HepG2 (cell line): ENCODE results near the gene SPON1. TPM values are rescaled to one million over a fixed set of nuclear protein-coding genes. Genes with fewer than 3 reads are reported as not detected.
"Not testable (repeated sequence)": the region's sequence is repeated elsewhere in the genome, so short reads cannot be mapped to it uniquely, and the experiment has no call there.

Experiments
- ATAC-seq: fragments of 200-7000 bp; cut with Tn5 transposase; 3 replicates; pipeline ENCODE4 v1.9.1; 2020; ENCODE audit warnings: mild to moderate bottlenecking, moderate library complexity
- BruUV-seq: library from RNA; stranded (reverse); fragments of 400-500 nt; replicated peaks from 2 replicates; lab custom pipeline; 2021; lab: Mats Ljungman, UMichigan
- CTCF ChIA-PET: fragments of 300-600 bp; formaldehyde crosslinking; extraction: SDS; loops from one replicate; lab custom pipeline; 2021; ENCODE audit warnings: low total read pairs, inconsistent platforms, low intra/inter-chr PET ratio; lab: Yijun Ruan, JAX
- POLR2A ChIA-PET: fragments of 350-600 bp; sonication (Branson Sonifier 250); formaldehyde crosslinking; loops from one replicate; lab custom pipeline; 2020; ENCODE audit warnings: antibody characterized with exemption, inconsistent platforms; lab: Yijun Ruan, JAX
- DNase-seq: peaks from one replicate; pipeline ENCODE4 v3.0.0-alpha.2; 2015; ENCODE audit warnings: low spot score
- FAIRE-seq: peaks from 3 replicates; lab custom pipeline; 2011; peaks lifted over from hg19 to GRCh38; lab: Jason Lieb, UNC
- H2AFZ ChIP-seq: one replicate; pipeline ENCODE4 v1.6.1; 2011; ENCODE audit warnings: low read length, inconsistent platforms
- H3K27ac ChIP-seq: fragments of 300-600 bp; 3 replicates; pipeline ENCODE4 v1.8.0; 2011; ENCODE audit warnings: mixed run types, mild to moderate bottlenecking, mixed read lengths, low read length, inconsistent platforms; ENCODE audit not compliant: insufficient read depth; ENCODE audit errors: extremely low read length
- H3K27me3 ChIP-seq, 2 experiments: fragments of 200-600 bp in 1 of 2; 2 replicates in 1 of 2; 3 replicates in 1 of 2; pipeline versions ENCODE4 v1.6.0 to v1.8.0; 2011; ENCODE audit warnings: low read length in 2 of 2, mild to moderate bottlenecking in 2 of 2, moderate library complexity in 2 of 2, inconsistent platforms in 1 of 2; ENCODE audit not compliant: insufficient read depth in 2 of 2, control insufficient read depth in 1 of 2
- H3K36me3 ChIP-seq, 2 experiments: fragments of 200-600 bp in 1 of 2; replicated peaks in 1 of 2; 2 replicates in 1 of 2; 3 replicates in 1 of 2; pipeline versions ENCODE4 v1.5.1 to v1.8.0; 2011; ENCODE audit warnings: low read length in 2 of 2, inconsistent platforms in 1 of 2; ENCODE audit not compliant: insufficient read depth in 2 of 2, control insufficient read depth in 1 of 2
- H3K4me1 ChIP-seq: 2 replicates; pipeline ENCODE4 v1.5.1; 2012; ENCODE audit warnings: low read length, inconsistent platforms; ENCODE audit not compliant: insufficient read depth
- H3K4me2 ChIP-seq: 2 replicates; pipeline ENCODE4 v1.6.0; 2011; ENCODE audit warnings: low read depth, low read length, inconsistent platforms
- H3K4me3 ChIP-seq, 3 experiments: fragments of 200-600 bp in 1 of 3; sonication (generic), shearing (Covaris generic) in 1 of 3; replicated peaks in 1 of 3; 2 replicates each; pipeline ENCODE4 v1.5.1; 2011 to 2016; ENCODE audit warnings: low read length in 3 of 3, inconsistent platforms in 2 of 3, low read depth in 2 of 3, mild to moderate bottlenecking in 2 of 3, control low read depth in 1 of 3, mixed read lengths in 1 of 3; ENCODE audit not compliant: insufficient read depth in 1 of 3
- H3K79me2 ChIP-seq: one replicate; pipeline ENCODE4 v1.6.1; 2011; ENCODE audit warnings: low read length, inconsistent platforms; ENCODE audit not compliant: insufficient read depth
- H3K9ac ChIP-seq: 2 replicates; pipeline ENCODE4 v1.6.0; 2011; ENCODE audit warnings: mild to moderate bottlenecking, low read depth, low read length, inconsistent platforms; ENCODE audit not compliant: insufficient read depth
- H3K9me3 ChIP-seq: 2 replicates; pipeline ENCODE4 v1.5.1; 2012; ENCODE audit warnings: mild to moderate bottlenecking, low read length
- H4K20me1 ChIP-seq: 2 replicates; pipeline ENCODE4 v1.6.0; 2011; ENCODE audit warnings: inconsistent platforms, mild to moderate bottlenecking, low read length, moderate library complexity; ENCODE audit not compliant: insufficient read depth
- CAMTA2 ChIP-seq: sonication (generic); formaldehyde crosslinking; IDR thresholded peaks from 2 replicates; pipeline ENCODE4 v1.4.0; 2020; ENCODE audit warnings: mild to moderate bottlenecking, missing genetic modification reagents, borderline replicate concordance
- KLF16 ChIP-seq, 2 experiments: sonication (generic) in 1 of 2; formaldehyde crosslinking in 1 of 2; IDR thresholded peaks; 2 replicates each; pipeline versions ENCODE4 v1.6.1 to v1.8.0; 2016 to 2023; ENCODE audit warnings: missing genetic modification reagents in 2 of 2, missing compliant biosample characterization in 1 of 2
- MAFK ChIP-seq, 2 experiments: IDR thresholded peaks in 1 of 2; conservative IDR thresholded peaks in 1 of 2; 2 replicates each; pipeline ENCODE4 v1.6.1; 2011; ENCODE audit warnings: improper control_type of control experiment in 2 of 2, low read length in 2 of 2
- MBNL3 ChIP-seq: fragments of 250-450 bp; sonication (Bioruptor Pico); conservative IDR thresholded peaks from 2 replicates; pipeline ENCODE4 v1.8.0; 2022; ENCODE audit warnings: mild to moderate bottlenecking, inconsistent platforms
- TBL1XR1 ChIP-seq: fragments of 150-350 bp; IDR thresholded peaks from 2 replicates; pipeline ENCODE4 v1.6.1; 2014; ENCODE audit warnings: borderline replicate concordance, low read length; ENCODE audit not compliant: partially characterized antibody
- ZKSCAN8 ChIP-seq: IDR thresholded peaks from 2 replicates; pipeline ENCODE4 v1.6.1; 2016; ENCODE audit warnings: borderline replicate concordance, missing genetic modification reagents, missing compliant biosample characterization
- ZNF121 ChIP-seq: sonication (generic); formaldehyde crosslinking; IDR thresholded peaks from 2 replicates; pipeline ENCODE4 v1.5.0; 2020; ENCODE audit warnings: mild to moderate bottlenecking, missing genetic modification reagents
- ZNF451 ChIP-seq: sonication (generic); formaldehyde crosslinking; IDR thresholded peaks from 2 replicates; pipeline ENCODE4 v1.5.0; 2020; ENCODE audit warnings: mild to moderate bottlenecking, missing genetic modification reagents
- ZNF558 ChIP-seq: sonication (generic); formaldehyde crosslinking; IDR thresholded peaks from 2 replicates; pipeline ENCODE4 v1.9.0; 2022; ENCODE audit warnings: mild to moderate bottlenecking, missing genetic modification reagents, borderline replicate concordance
- ZNF564 ChIP-seq: sonication (generic); formaldehyde crosslinking; IDR thresholded peaks from 2 replicates; pipeline ENCODE4 v1.8.1; 2023; ENCODE audit warnings: mild to moderate bottlenecking, missing genetic modification reagents
- ZNF567 ChIP-seq: sonication (generic); formaldehyde crosslinking; IDR thresholded peaks from 2 replicates; pipeline ENCODE4 v1.8.1; 2023; ENCODE audit warnings: mild to moderate bottlenecking, missing genetic modification reagents, borderline replicate concordance
- ZNF672 ChIP-seq: sonication (generic); formaldehyde crosslinking; IDR thresholded peaks from 2 replicates; pipeline ENCODE4 v1.8.1; 2022; ENCODE audit warnings: missing genetic modification reagents
- ZNF747 ChIP-seq: sonication (generic); formaldehyde crosslinking; IDR thresholded peaks from 2 replicates; pipeline ENCODE4 v1.8.1; 2023; ENCODE audit warnings: missing genetic modification reagents, mild to moderate bottlenecking, borderline replicate concordance
- ZNF75D ChIP-seq: sonication (generic); formaldehyde crosslinking; IDR thresholded peaks from 2 replicates; pipeline ENCODE4 v1.8.1; 2023; ENCODE audit warnings: missing genetic modification reagents, mild to moderate bottlenecking, borderline replicate concordance
- ZNF841 ChIP-seq: sonication (generic); formaldehyde crosslinking; IDR thresholded peaks from 2 replicates; pipeline ENCODE4 v1.8.1; 2023; ENCODE audit warnings: missing genetic modification reagents, borderline replicate concordance
- WGBS: methylation state at CpG from one replicate; pipeline ENCODE4 v1.1.6; 2017; ENCODE audit warnings: low lambda C conversion rate; 5-methylcytosine and 5-hydroxymethylcytosine counted together
- in situ Hi-C: cut with HindIII; loops from 2 replicates; pipeline ENCODE4 v1.10.0; 2017; ENCODE audit warnings: low pct_unique_long_range_greater_than_20kb; ENCODE audit not compliant: extremely low pct_ligation_motif_present
- intact Hi-C: fragments of 100-400 bp; cut with micrococcal nuclease; formaldehyde crosslinking; loops from one replicate; pipeline ENCODE4 v1.10.0; 2022; ENCODE audit not compliant: unreplicated experiment
- polyA plus RNA-seq, 8 experiments: library from polyadenylated mRNA; depleted of rRNA in 3 of 8; stranded (reverse) in 7 of 8; unstranded in 1 of 8; fragments of >200 nt; fragmentation: Illumina TruSeq in 4 of 8; extraction: Trizol in 4 of 8; gene quantifications; 2 replicates each; pipeline versions ENCODE4 v1.2.1 to v1.2.3, GENCODE V29; 2011 to 2016; ENCODE audit warnings: low read depth in 4 of 8, missing spikeins in 1 of 8, mixed read lengths in 1 of 8; ENCODE audit not compliant: insufficient read depth in 1 of 8
- total RNA-seq, 5 experiments: library from RNA; depleted of rRNA; stranded (reverse); fragments of >200 nt; fragmentation: Illumina TruSeq; extraction: Trizol; gene quantifications; 2 replicates each; pipeline ENCODE4 v1.2.3, GENCODE V29; 2016; ENCODE audit warnings: low read depth in 1 of 5
- TF ChIP-seq, protein P1 (sequence below): sonication (generic); formaldehyde crosslinking; IDR thresholded peaks from 2 replicates; pipeline ENCODE4 v1.4.0; 2020; ENCODE audit warnings: missing genetic modification reagents, borderline replicate concordance
- TF ChIP-seq, protein P2 (sequence below): sonication (generic); formaldehyde crosslinking; IDR thresholded peaks from 2 replicates; pipeline ENCODE4 v1.5.0; 2020; ENCODE audit warnings: mild to moderate bottlenecking, low read depth, missing genetic modification reagents, borderline replicate concordance
- TF ChIP-seq, protein P3 (sequence below): sonication (generic); formaldehyde crosslinking; IDR thresholded peaks from 2 replicates; pipeline ENCODE4 v1.4.0; 2020; ENCODE audit warnings: missing genetic modification reagents
- TF ChIP-seq, protein P4 (sequence below): IDR thresholded peaks from 2 replicates; pipeline ENCODE4 v1.6.1; 2016; ENCODE audit warnings: missing compliant biosample characterization, missing genetic modification reagents, borderline replicate concordance

The SPON1 gene
- total and polyA plus RNA-seq, 2 of the 13 experiments (the other 11 are each of a cell fraction or from before 2014, with no cell fraction given) = not detected

DNA sequence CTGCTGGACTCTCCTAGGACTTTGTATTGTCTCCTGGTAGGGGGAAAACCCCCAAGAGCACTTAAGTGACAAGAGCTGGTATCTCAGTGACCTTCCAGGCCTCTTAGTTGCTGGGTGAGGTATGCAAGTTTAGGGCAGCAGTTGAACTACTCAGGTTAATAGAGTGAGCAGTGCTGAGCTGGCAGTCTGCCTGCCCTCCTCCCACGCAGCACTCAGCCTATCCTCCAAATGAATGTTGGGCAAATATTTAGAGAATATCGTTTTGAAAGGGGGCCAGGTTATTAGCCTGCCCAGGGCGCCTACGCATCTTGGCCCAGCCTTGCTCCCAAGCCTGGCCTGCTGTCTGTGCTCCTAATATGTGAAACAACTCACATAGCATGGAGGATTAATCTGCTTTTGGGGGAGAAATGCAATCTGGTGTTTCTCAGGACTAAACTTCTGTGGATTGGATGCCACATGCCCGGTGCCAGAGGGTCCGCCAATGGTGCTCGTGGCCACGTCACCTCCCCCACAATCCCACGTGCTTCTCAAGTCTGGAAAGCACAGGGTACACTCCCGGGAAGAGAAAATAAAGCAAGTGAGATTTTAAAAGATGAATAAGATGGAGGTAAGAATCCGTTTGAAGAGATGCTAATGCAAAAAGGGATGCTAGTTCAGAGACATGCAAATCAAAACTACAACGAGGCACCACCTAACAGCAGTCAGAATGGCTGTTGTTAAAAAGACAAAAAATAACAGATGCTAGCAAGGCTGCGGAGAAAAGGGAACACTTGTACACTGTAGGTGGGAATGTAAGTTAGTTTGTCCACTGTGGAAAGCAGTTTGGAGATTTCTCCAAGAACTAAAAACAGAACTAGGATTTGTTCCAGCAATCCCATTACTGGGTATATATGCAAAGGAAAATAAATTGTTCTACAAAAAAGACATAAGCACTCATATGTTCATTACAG is 67.7 kb downstream of the SPON1 start:
- FAIRE-seq (no peak), ATAC-seq (no peak)
- CTCF ChIA-PET = no interaction called here

DNA sequence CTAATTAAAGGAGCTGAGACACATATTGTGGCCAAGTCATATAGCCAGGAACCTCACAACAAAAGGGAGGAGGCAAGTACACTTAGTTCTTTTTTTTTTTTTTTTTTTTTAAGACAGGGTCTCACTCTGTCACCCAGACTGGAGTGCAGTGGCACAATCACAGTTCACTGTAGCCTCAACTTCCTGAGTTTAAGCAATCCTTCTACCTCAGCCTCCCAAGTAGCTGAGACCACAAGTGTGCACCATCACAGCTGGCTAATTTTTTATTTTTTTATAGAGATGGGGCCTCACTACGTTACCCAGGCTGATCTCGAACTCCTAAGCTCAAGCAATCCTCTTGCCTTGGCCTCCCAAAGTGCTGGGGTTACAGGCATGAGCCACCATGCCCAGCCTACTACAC is 73.0 kb downstream of the SPON1 start:
- ATAC-seq, H4K20me1 ChIP-seq, H3K4me1 ChIP-seq, H3K4me3 ChIP-seq, intact Hi-C loops, DNase-seq, H3K27me3 ChIP-seq, in situ Hi-C loops, POLR2A ChIA-PET, H3K79me2 ChIP-seq, FAIRE-seq, H3K27ac ChIP-seq, BruUV-seq, H2AFZ ChIP-seq, H3K4me2 ChIP-seq, H3K36me3 ChIP-seq, H3K9ac ChIP-seq, H3K9me3 ChIP-seq, CTCF ChIA-PET: not testable (repeated sequence)
- 0% methylated on average over 2 of the region's 2 CpGs for WGBS

More for the DNA sequence above, 67.7 kb downstream of the SPON1 start:
- 19% methylated on average over 13 of the region's 13 CpGs for WGBS
- Histone ChIP-seq H3K27me3 (peaks cover 0 to 12% of the 10 kb centered on the region in 2 experiments; a peak in 1 of 5 replicates), H3K9me3 (no peaks in the 10 kb centered on the region), H3K36me3 (no peaks in the 10 kb centered on the region), H4K20me1 (no peaks in the 10 kb centered on the region), H3K27ac (no peak overlapping the region), H3K4me3 (no peak overlapping the region), H3K4me2 (no peak overlapping the region), H2AFZ (no peak overlapping the region), H3K79me2 (no peaks in the 10 kb centered on the region), H3K9ac (no peak overlapping the region), H3K4me1 (no peaks in the 10 kb centered on the region)
- BruUV-seq = no TSS peak
- POLR2A ChIA-PET = no interaction called here
- DNase-seq = no peak
- intact Hi-C loops = no loop called here
- in situ Hi-C loops = no loop called here
- TF ChIP-seq ZNF121 (CRISPR knock-in tag) = no peak
- no peak for TF ChIP-seq ZNF451
- no peak for TF ChIP-seq TBL1XR1
- no peak for TF ChIP-seq MBNL3 (CRISPR knock-in tag)
- no peak for TF ChIP-seq KLF16 (CRISPR knock-in tag; IDR thresholded peaks at IDR 0.05)
- no peak for TF ChIP-seq ZNF564 (CRISPR knock-in tag)
- TF ChIP-seq ZNF672 = no peak
- TF ChIP-seq, protein P1, sequence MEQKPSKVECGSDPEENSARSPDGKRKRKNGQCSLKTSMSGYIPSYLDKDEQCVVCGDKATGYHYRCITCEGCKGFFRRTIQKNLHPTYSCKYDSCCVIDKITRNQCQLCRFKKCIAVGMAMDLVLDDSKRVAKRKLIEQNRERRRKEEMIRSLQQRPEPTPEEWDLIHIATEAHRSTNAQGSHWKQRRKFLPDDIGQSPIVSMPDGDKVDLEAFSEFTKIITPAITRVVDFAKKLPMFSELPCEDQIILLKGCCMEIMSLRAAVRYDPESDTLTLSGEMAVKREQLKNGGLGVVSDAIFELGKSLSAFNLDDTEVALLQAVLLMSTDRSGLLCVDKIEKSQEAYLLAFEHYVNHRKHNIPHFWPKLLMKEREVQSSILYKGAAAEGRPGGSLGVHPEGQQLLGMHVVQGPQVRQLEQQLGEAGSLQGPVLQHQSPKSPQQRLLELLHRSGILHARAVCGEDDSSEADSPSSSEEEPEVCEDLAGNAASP = no peak
- TF ChIP-seq ZNF558 (CRISPR knock-in tag) = no peak
- TF ChIP-seq, protein P2, sequence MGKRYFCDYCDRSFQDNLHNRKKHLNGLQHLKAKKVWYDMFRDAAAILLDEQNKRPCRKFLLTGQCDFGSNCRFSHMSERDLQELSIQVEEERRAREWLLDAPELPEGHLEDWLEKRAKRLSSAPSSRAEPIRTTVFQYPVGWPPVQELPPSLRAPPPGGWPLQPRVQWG (CRISPR knock-in tag) = no peak
- TF ChIP-seq, protein P3, sequence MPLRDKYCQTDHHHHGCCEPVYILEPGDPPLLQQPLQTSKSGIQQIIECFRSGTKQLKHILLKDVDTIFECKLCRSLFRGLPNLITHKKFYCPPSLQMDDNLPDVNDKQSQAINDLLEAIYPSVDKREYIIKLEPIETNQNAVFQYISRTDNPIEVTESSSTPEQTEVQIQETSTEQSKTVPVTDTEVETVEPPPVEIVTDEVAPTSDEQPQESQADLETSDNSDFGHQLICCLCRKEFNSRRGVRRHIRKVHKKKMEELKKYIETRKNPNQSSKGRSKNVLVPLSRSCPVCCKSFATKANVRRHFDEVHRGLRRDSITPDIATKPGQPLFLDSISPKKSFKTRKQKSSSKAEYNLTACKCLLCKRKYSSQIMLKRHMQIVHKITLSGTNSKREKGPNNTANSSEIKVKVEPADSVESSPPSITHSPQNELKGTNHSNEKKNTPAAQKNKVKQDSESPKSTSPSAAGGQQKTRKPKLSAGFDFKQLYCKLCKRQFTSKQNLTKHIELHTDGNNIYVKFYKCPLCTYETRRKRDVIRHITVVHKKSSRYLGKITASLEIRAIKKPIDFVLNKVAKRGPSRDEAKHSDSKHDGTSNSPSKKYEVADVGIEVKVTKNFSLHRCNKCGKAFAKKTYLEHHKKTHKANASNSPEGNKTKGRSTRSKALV = no peak
- TF ChIP-seq ZNF75D (CRISPR knock-in tag) = no peak
- TF ChIP-seq ZNF567 (CRISPR knock-in tag) = no peak
- no peak for TF ChIP-seq CAMTA2 (CRISPR knock-in tag)
- TF ChIP-seq, protein P4, sequence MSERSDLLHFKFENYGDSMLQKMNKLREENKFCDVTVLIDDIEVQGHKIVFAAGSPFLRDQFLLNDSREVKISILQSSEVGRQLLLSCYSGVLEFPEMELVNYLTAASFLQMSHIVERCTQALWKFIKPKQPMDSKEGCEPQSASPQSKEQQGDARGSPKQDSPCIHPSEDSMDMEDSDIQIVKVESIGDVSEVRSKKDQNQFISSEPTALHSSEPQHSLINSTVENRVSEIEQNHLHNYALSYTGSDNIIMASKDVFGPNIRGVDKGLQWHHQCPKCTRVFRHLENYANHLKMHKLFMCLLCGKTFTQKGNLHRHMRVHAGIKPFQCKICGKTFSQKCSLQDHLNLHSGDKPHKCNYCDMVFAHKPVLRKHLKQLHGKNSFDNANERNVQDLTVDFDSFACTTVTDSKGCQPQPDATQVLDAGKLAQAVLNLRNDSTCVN (CRISPR knock-in tag) = no peak
- no peak for TF ChIP-seq ZNF747 (CRISPR knock-in tag)
- TF ChIP-seq ZKSCAN8 (CRISPR knock-in tag) = no peak
- no peak for TF ChIP-seq ZNF841
- no peak for TF ChIP-seq MAFK (conservative IDR thresholded peaks at IDR 0.05 in 1 of 2, IDR thresholded peaks at IDR 0.05 in 1 of 2; ENCODE audit: low read length in 2 of 2)
- TF ChIP-seq, all 625 proteins: peak for 0
